Smooth muscle cell (in vitro differentiated cells): ENCODE data around the gene MPND. TPM values are rescaled to one million over a fixed set of nuclear protein-coding genes. Genes with fewer than 3 reads are reported as not detected.

Source experiments
- DNase-seq: peaks from one replicate; lab custom pipeline; 2025; ENCODE audit not compliant: unreplicated experiment; lab: John Stamatoyannopoulos, UW
- H2AFZ ChIP-seq: fragments of 200-600 bp; sonication (generic); 2 replicates; pipeline ENCODE4 v1.6.0; 2016; ENCODE audit warnings: antibody characterized with exemption, low read depth, mild to moderate bottlenecking
- H3F3A ChIP-seq: fragments of 200-600 bp; sonication (generic); 2 replicates; pipeline ENCODE4 v1.6.0; 2017; ENCODE audit warnings: antibody characterized with exemption, low read depth
- H3K27ac ChIP-seq: fragments of 200-600 bp; sonication (generic); 2 replicates; pipeline ENCODE4 v1.5.1; 2016; ENCODE audit warnings: low read depth, mild to moderate bottlenecking
- H3K27me3 ChIP-seq: fragments of 200-600 bp; sonication (generic); 2 replicates; pipeline ENCODE4 v1.6.1; 2016; ENCODE audit warnings: low read depth, mild to moderate bottlenecking
- H3K36me3 ChIP-seq: fragments of 200-600 bp; sonication (generic); 2 replicates; pipeline ENCODE4 v1.5.1; 2016; ENCODE audit warnings: low read depth
- H3K4me1 ChIP-seq: fragments of 200-600 bp; sonication (generic); 2 replicates; pipeline ENCODE4 v1.5.1; 2016; ENCODE audit warnings: low read depth
- H3K4me2 ChIP-seq: fragments of 200-600 bp; sonication (generic); 2 replicates; pipeline ENCODE4 v1.6.0; 2016; ENCODE audit warnings: mild to moderate bottlenecking
- H3K4me3 ChIP-seq: fragments of 200-600 bp; sonication (generic); 2 replicates; pipeline ENCODE4 v1.5.1; 2016; ENCODE audit warnings: mild to moderate bottlenecking
- H3K79me2 ChIP-seq: fragments of 200-600 bp; sonication (generic); 2 replicates; pipeline ENCODE4 v1.6.0; 2016; ENCODE audit warnings: low read depth, mild to moderate bottlenecking
- H3K9ac ChIP-seq: fragments of 200-600 bp; sonication (generic); 2 replicates; pipeline ENCODE4 v1.6.0; 2016; ENCODE audit warnings: low read depth
- H3K9me3 ChIP-seq: fragments of 200-600 bp; sonication (generic); replicated peaks from 2 replicates; pipeline ENCODE4 v1.5.1; 2016; ENCODE audit warnings: low read depth
- H4K20me1 ChIP-seq: fragments of 200-600 bp; sonication (generic); 2 replicates; pipeline ENCODE4 v1.6.0; 2016; ENCODE audit warnings: low read depth
- CTCF ChIP-seq: fragments of 200-600 bp; sonication (generic); IDR thresholded peaks from 2 replicates; pipeline ENCODE4 v1.5.1; 2017; ENCODE audit warnings: borderline replicate concordance, mild to moderate bottlenecking, antibody characterized with exemption; ENCODE audit not compliant: insufficient read depth, poor library complexity, severe bottlenecking
- WGBS: methylation state at CpG from one replicate; pipeline ENCODE4 v1.1.7; 2016; ENCODE audit warnings: low lambda C conversion rate; 5-methylcytosine and 5-hydroxymethylcytosine counted together
- polyA plus RNA-seq: library from polyadenylated mRNA; unstranded; fragments of >200 nt; fragmentation: Nextera tagmentation; extraction: Ambion mirVana; gene quantifications from 2 replicates; pipeline ENCODE4 v1.2.1, GENCODE V29; 2016
- total RNA-seq: library from RNA; depleted of rRNA; stranded (reverse); fragments of >200 nt; gene quantifications from 2 replicates; pipeline ENCODE4 v1.2.3, GENCODE V29; 2014

Gene MPND
- 2.4 and 3.9 TPM in 2 replicates for total RNA-seq
- 10.9 and 14.6 TPM in 2 replicates for polyA plus RNA-seq

GRCh38 chr19:4343370-4344307 lies at the start of gene MPND:
MPND (plus strand) TSS chr19:4343562; CDS start chr19:4343594, 32 bp downstream.
- Histone ChIP-seq H3K36me3 (no peaks in the 10 kb centered on the region), H3K4me2 (peak within 1 kb of the TSS; percentile 94), H3K27ac (peak within 1 kb of the TSS; percentile 62), H3K9me3 (no peaks in the 10 kb centered on the region), H3K4me3 (peak within 1 kb of the TSS; percentile 66), H3K79me2 (no peaks in the 10 kb centered on the region), H3F3A (peaks cover 7% of the 10 kb centered on the region), H3K9ac (peak within 1 kb of the TSS; percentile 67), H4K20me1 (no peaks in the 10 kb centered on the region), H3K27me3 (no peaks in the 10 kb centered on the region), H3K4me1 (peaks cover 11% of the 10 kb centered on the region), H2AFZ (peak within 1 kb of the TSS; percentile 83)
- WGBS: 25% methylated on average over 26 of the region's 101 CpGs
- TF ChIP-seq CTCF: no peak
- peak; percentile 73 for DNase-seq

- H3K27ac ChIP-seq: no peak overlapping the region
- no peak for TF ChIP-seq CTCF
- no peaks in the 10 kb centered on the region for H3K79me2 ChIP-seq
- no peaks in the 10 kb centered on the region for H3K4me1 ChIP-seq
- no peaks in the 10 kb centered on the region for H3K27me3 ChIP-seq
- no peaks in the 10 kb centered on the region for H3K36me3 ChIP-seq
- H4K20me1 ChIP-seq: no peaks in the 10 kb centered on the region
- H2AFZ ChIP-seq: no peak overlapping the region
- no peak overlapping the region for H3K4me2 ChIP-seq
- DNase-seq: no peak
- H3K9ac ChIP-seq: no peak overlapping the region
- no peaks in the 10 kb centered on the region for H3K9me3 ChIP-seq
- H3K4me3 ChIP-seq: no peak overlapping the region
- H3F3A ChIP-seq: no peaks in the 10 kb centered on the region
- 71% methylated on average over 9 of the region's 10 CpGs for WGBS
These were observed 49.0 kb upstream of the MPND start for GRCh38 chr19:4294389-4294788.

- no peaks in the 10 kb centered on the region for H3K4me1 ChIP-seq
- H3K4me3 ChIP-seq: no peak overlapping the region
- H3K9me3 ChIP-seq: no peaks in the 10 kb centered on the region
- no peak for DNase-seq
- no peaks in the 10 kb centered on the region for H3K36me3 ChIP-seq
- no peak overlapping the region for H3K4me2 ChIP-seq
- no peak overlapping the region for H3K27ac ChIP-seq
- WGBS: 76% methylated on average over 14 of the region's 14 CpGs
- no peaks in the 10 kb centered on the region for H3K27me3 ChIP-seq
- no peaks in the 10 kb centered on the region for H3K79me2 ChIP-seq
- no peak for TF ChIP-seq CTCF
- no peak overlapping the region for H3K9ac ChIP-seq
- H3F3A ChIP-seq: no peaks in the 10 kb centered on the region
- H2AFZ ChIP-seq: no peak overlapping the region
- no peaks in the 10 kb centered on the region for H4K20me1 ChIP-seq
These were observed 47.2 kb upstream of the MPND start for GRCh38 chr19:4295972-4296771.
